Measurements from ENCODE around the gene PTPRA. TPM values are rescaled to one million over a fixed set of nuclear protein-coding genes. Genes with fewer than 3 reads are reported as not detected.

Gene PTPRA
- total and polyA plus RNA-seq, 2 of the 4 experiments (the other 2 are of a cell fraction), result 35.0 to 50.0 TPM

DNA sequence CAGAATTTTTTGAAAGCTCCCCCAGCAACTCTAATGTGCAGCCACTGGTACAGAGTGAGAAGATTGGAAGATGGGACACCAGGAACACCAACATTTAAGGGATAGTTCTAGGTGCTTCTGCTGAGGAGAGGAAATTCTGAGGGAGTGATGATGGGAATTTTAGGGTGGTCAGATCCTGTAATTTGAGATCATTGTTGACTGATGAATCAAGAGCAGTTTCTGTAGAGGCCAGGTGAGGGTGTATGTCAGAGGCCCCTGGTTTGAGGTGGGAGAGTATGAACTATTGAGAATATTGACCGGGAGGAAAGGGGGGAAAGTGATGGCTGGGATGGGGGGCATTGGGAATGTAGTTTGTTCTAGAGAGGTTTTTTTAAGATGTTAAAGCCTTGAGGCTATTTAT, 47.2 kb downstream of the PTPRA start:
- Histone ChIP-seq H3K27me3 (ENCODE audit: control insufficient read depth, insufficient read depth, low read length) (no peaks in the 10 kb centered on the region), H4K20me1 (ENCODE audit: insufficient read depth, low read length) (peaks cover 9% of the 10 kb centered on the region; the same call in 1 of the 2 replicates), H3K36me3 (ENCODE audit: control insufficient read depth, insufficient read depth, low read length) (peaks cover 4% of the 10 kb centered on the region), H4K91ac (ENCODE audit: insufficient read depth, low read depth, low read length) (no peak overlapping the region), H4K5ac (ENCODE audit: low read depth, low read length) (no peak overlapping the region), H2AK9ac (replicated peaks; ENCODE audit: low read depth, low read length, poor library complexity) (no peak overlapping the region), H3K4me2 (ENCODE audit: low read depth, low read length) (no peak overlapping the region), H2BK5ac (ENCODE audit: low read depth, low read length, poor library complexity, severe bottlenecking) (no peak overlapping the region), H3K4me3 (ENCODE audit: insufficient read depth, low read depth, low read length) (no peak overlapping the region), H3K9me3 (ENCODE audit: control insufficient read depth, insufficient read depth, low read length) (no peaks in the 10 kb centered on the region), H2BK120ac (ENCODE audit: low read depth, low read length) (no peak overlapping the region), H3K18ac (ENCODE audit: low read depth, low read length) (no peak overlapping the region), H3K79me1 (ENCODE audit: low read depth in 1 of 2, low read length in 2 of 2) (peaks cover 21 to 54% of the 10 kb centered on the region in 2 experiments; a peak in 3 of 4 replicates), H3K4me1 (ENCODE audit: control insufficient read depth, insufficient read depth, low read length) (peaks cover 2% of the 10 kb centered on the region; the same call in 1 of the 2 replicates), H2AFZ (replicated peaks; ENCODE audit: low read length, poor library complexity) (no peak overlapping the region), H2AK5ac (ENCODE audit: low read depth, low read length) (no peak overlapping the region), H3K27ac (ENCODE audit: insufficient read depth, low read length) (no peak overlapping the region), H3K56ac (ENCODE audit: extremely low read depth, insufficient read depth, low read length) (no peak overlapping the region), H4K8ac (ENCODE audit: low read depth in 2 of 2, low read length in 2 of 2) (no peak overlapping the region), H3K9me1 (ENCODE audit: insufficient read depth, low read length) (peaks cover 5% of the 10 kb centered on the region; the same call in 1 of the 2 replicates), H3K23ac (ENCODE audit: low read depth, low read length) (no peak overlapping the region), H3K4ac (ENCODE audit: low read depth, low read length) (no peak overlapping the region), H3K14ac (replicated peaks; ENCODE audit: low read depth, low read length) (no peak overlapping the region), H2BK20ac (ENCODE audit: low read depth, low read length) (no peak overlapping the region), H2BK15ac (ENCODE audit: low read depth, low read length) (no peak overlapping the region), H3K9ac (ENCODE audit: low read depth, low read length) (no peak overlapping the region)
- in situ Hi-C loops (cut with MboI; ENCODE audit: low sequenced_read_pairs), result no loop called here
- DNase-seq (no peak), ATAC-seq (ENCODE audit: low read depth) (no peak)
- TF ChIP-seq NFE2L2 (IDR thresholded peaks at IDR 0.05; ENCODE audit: low read depth, low read length) (no peak), FOS (IDR thresholded peaks at IDR 0.05; ENCODE audit: low read depth, low read length) (no peak), MAZ (IDR thresholded peaks at IDR 0.05; ENCODE audit: borderline replicate concordance, low read depth, low read length) (no peak), RCOR1 (IDR thresholded peaks at IDR 0.05; ENCODE audit: insufficient replicate concordance, low read length) (no peak), CEBPB (IDR thresholded peaks at IDR 0.05; ENCODE audit: low read depth, low read length) (no peak), CHD1 (IDR thresholded peaks at IDR 0.05; ENCODE audit: low read depth, low read length) (no peak), POLR2A (IDR thresholded peaks at IDR 0.05; ENCODE audit: low read depth, low read length) (no peak), BHLHE40 (IDR thresholded peaks at IDR 0.05; ENCODE audit: low read depth, low read length) (no peak), RFX5 (IDR thresholded peaks at IDR 0.05; ENCODE audit: low read depth, low read length) (no peak), MXI1 (IDR thresholded peaks at IDR 0.05; ENCODE audit: borderline replicate concordance, low read depth, low read length) (no peak), MAFK (IDR thresholded peaks at IDR 0.05; ENCODE audit: low read depth, low read length) (no peak), RAD21 (IDR thresholded peaks at IDR 0.05; ENCODE audit: low read length) (no peak), SMC3 (IDR thresholded peaks at IDR 0.05; ENCODE audit: low read depth, low read length) (no peak)
- TF ChIP-seq, protein P1, sequence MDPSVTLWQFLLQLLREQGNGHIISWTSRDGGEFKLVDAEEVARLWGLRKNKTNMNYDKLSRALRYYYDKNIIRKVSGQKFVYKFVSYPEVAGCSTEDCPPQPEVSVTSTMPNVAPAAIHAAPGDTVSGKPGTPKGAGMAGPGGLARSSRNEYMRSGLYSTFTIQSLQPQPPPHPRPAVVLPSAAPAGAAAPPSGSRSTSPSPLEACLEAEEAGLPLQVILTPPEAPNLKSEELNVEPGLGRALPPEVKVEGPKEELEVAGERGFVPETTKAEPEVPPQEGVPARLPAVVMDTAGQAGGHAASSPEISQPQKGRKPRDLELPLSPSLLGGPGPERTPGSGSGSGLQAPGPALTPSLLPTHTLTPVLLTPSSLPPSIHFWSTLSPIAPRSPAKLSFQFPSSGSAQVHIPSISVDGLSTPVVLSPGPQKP (IDR thresholded peaks at IDR 0.05; ENCODE audit: borderline replicate concordance, low read depth, low read length), result no peak
- TF ChIP-seq, protein P2, sequence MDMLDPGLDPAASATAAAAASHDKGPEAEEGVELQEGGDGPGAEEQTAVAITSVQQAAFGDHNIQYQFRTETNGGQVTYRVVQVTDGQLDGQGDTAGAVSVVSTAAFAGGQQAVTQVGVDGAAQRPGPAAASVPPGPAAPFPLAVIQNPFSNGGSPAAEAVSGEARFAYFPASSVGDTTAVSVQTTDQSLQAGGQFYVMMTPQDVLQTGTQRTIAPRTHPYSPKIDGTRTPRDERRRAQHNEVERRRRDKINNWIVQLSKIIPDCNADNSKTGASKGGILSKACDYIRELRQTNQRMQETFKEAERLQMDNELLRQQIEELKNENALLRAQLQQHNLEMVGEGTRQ (IDR thresholded peaks at IDR 0.05; ENCODE audit: low read depth, low read length), result no peak
- TF ChIP-seq, protein P3, sequence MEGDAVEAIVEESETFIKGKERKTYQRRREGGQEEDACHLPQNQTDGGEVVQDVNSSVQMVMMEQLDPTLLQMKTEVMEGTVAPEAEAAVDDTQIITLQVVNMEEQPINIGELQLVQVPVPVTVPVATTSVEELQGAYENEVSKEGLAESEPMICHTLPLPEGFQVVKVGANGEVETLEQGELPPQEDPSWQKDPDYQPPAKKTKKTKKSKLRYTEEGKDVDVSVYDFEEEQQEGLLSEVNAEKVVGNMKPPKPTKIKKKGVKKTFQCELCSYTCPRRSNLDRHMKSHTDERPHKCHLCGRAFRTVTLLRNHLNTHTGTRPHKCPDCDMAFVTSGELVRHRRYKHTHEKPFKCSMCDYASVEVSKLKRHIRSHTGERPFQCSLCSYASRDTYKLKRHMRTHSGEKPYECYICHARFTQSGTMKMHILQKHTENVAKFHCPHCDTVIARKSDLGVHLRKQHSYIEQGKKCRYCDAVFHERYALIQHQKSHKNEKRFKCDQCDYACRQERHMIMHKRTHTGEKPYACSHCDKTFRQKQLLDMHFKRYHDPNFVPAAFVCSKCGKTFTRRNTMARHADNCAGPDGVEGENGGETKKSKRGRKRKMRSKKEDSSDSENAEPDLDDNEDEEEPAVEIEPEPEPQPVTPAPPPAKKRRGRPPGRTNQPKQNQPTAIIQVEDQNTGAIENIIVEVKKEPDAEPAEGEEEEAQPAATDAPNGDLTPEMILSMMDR (conservative IDR thresholded peaks at IDR 0.05; ENCODE audit: low read depth, low read length), result no peak
- intact Hi-C loops (cut with micrococcal nuclease), result no loop called here
- ChIA-PET POLR2A (ENCODE audit: unreplicated experiment) (no interaction called here), CTCF (no interaction called here)
- dilution Hi-C loops (cut with HindIII; ENCODE audit: low sequenced_read_pairs, unreplicated experiment), result no loop called here
- no TSS peak for BruUV-seq (replicated peaks)
- WGBS, 2 experiments (ENCODE audit: extremely low coverage in 2 of 2, insufficient read length in 1 of 2), result 71% methylated on average over 1 of the region's 1 CpG; no CpG with 5 or more reads in 1 of the 2 experiments

Data from IMR-90 (cell line).